ENCODE results near the gene FAM47E.
A peak's percentile ranks its signal among the peaks of the same experiment; 100 is the strongest.
"Not testable (repeated sequence)": the region's sequence is repeated elsewhere in the genome, so short reads cannot be mapped to it uniquely, and the experiment has no call there.

FAM47E gene

GRCh38 chr4:76270244-76271175 is 19.0 kb downstream of the FAM47E start:
- no peak for DNase-seq

- DNase-seq: no peak
Measured at GRCh38 chr4:76271248-76271647, 19.7 kb downstream of the FAM47E start.

GRCh38 chr4:76272073-76272472 is 20.6 kb downstream of the FAM47E start:
- DNase-seq: no peak

- DNase-seq: no peak
Measured at GRCh38 chr4:76272582-76272981, 21.1 kb downstream of the FAM47E start.

GRCh38 chr4:76272999-76273398 is 21.5 kb downstream of the FAM47E start:
- DNase-seq: no peak

- DNase-seq: no peak
Measured at GRCh38 chr4:76275486-76276124, 24.1 kb downstream of the FAM47E start.

GRCh38 chr4:76276813-76277212 is 25.3 kb downstream of the FAM47E start:
- peak in 1 of 5 experiments; percentile 45 for DNase-seq

- DNase-seq: no peak
Measured at GRCh38 chr4:76277667-76278066, 26.1 kb downstream of the FAM47E start.

- no peak for DNase-seq
Measured at GRCh38 chr4:76278583-76278982, 27.1 kb downstream of the FAM47E start.

GRCh38 chr4:76279462-76279861 is 27.9 kb downstream of the FAM47E start:
- DNase-seq: peak in 1 of 5 experiments; percentile 31

- DNase-seq: no peak
Measured at GRCh38 chr4:76280488-76281441, 29.2 kb downstream of the FAM47E start.

- not testable (repeated sequence) for DNase-seq
Measured at GRCh38 chr4:76281594-76281993, 30.1 kb downstream of the FAM47E start.

- no peak for DNase-seq
Measured at GRCh38 chr4:76282941-76283689, 31.6 kb downstream of the FAM47E start.

GRCh38 chr4:76283900-76284299 is 32.4 kb downstream of the FAM47E start:
- DNase-seq: no peak

- peak in 1 of 5 experiments; percentile 4 for DNase-seq
Measured at GRCh38 chr4:76287811-76288210, 36.3 kb downstream of the FAM47E start.

GRCh38 chr4:76292730-76293129 is 41.2 kb downstream of the FAM47E start:
- DNase-seq: no peak

GRCh38 chr4:76293772-76294171 is 42.3 kb downstream of the FAM47E start:
- DNase-seq: no peak

- DNase-seq: no peak
Measured at GRCh38 chr4:76296286-76296820, 44.8 kb downstream of the FAM47E start.

GRCh38 chr4:76298227-76298626 is 46.7 kb downstream of the FAM47E start:
- DNase-seq: no peak

GRCh38 chr4:76300012-76300411 is 48.5 kb downstream of the FAM47E start:
- no peak for DNase-seq

GRCh38 chr4:76301068-76301774 is 49.7 kb downstream of the FAM47E start:
- peak in 1 of 5 experiments; percentile 91 for DNase-seq

Data from T-helper 2 cell (primary cell).